ENCODE measurements around the gene PIK3R3. TPM values are rescaled to one million over a fixed set of nuclear protein-coding genes. Genes with fewer than 3 reads are reported as not detected.
A peak's percentile ranks its signal among the peaks of the same experiment; 100 is the strongest.
"Not testable (repeated sequence)": the region's sequence is repeated elsewhere in the genome, so short reads cannot be mapped to it uniquely, and the experiment has no call there.

The PIK3R3 gene
- total RNA-seq, 1 donor from 2014 or later, result 3.6 TPM

- Mint-ChIP-seq H3K27me3 (ENCODE audit: insufficient read depth) (no peaks in the 10 kb centered on the region), H3K4me3 (no peak overlapping the region), H3K4me1 (ENCODE audit: low read depth) (peaks cover 34% of the 10 kb centered on the region), H3K27ac (no peak overlapping the region), H3K36me3 (ENCODE audit: low read depth) (peaks cover 2% of the 10 kb centered on the region), H3K9me3 (no peaks in the 10 kb centered on the region)
- intact Hi-C loops (cut with micrococcal nuclease), result no loop called here
- DNase-seq (ENCODE audit: low spot score), result no peak
These were observed 67.0 kb downstream of the PIK3R3 start for GRCh38 chr1:46065405-46065804.

- Mint-ChIP-seq H3K4me3 (no peak overlapping the region), H3K9me3 (no peaks in the 10 kb centered on the region), H3K4me1 (ENCODE audit: low read depth) (peaks cover 34% of the 10 kb centered on the region), H3K27ac (no peak overlapping the region), H3K27me3 (ENCODE audit: insufficient read depth) (peaks cover 2% of the 10 kb centered on the region), H3K36me3 (ENCODE audit: low read depth) (peaks cover 2% of the 10 kb centered on the region)
- intact Hi-C loops (cut with micrococcal nuclease), result loop anchor here (5.0 kb wide), 1 partner anchor 377 kb away; the partner anchor contains the start of genes GPBP1L1 and TMEM69
- DNase-seq (ENCODE audit: low spot score), result no peak
These were observed 67.7 kb downstream of the PIK3R3 start for GRCh38 chr1:46064708-46065107.

GRCh38 chr1:46062651-46063319 lies 69.6 kb downstream of the PIK3R3 start:
- intact Hi-C loops (cut with micrococcal nuclease), result loop anchor here (1.0 to 5.0 kb wide), 2 partner anchors 69 to 375 kb away; partner anchors contain the start of genes GPBP1L1 and TMEM69
- Mint-ChIP-seq H3K27ac (peak overlapping the region; percentile 24), H3K4me3 (no peak overlapping the region)

GRCh38 chr1:46061146-46061545 lies 71.3 kb downstream of the PIK3R3 start:
- H3K36me3 Mint-ChIP-seq (ENCODE audit: low read depth), result peaks cover 2% of the 10 kb centered on the region
- H3K4me1 Mint-ChIP-seq (ENCODE audit: low read depth), result peaks cover 34% of the 10 kb centered on the region
- H3K27ac Mint-ChIP-seq, result no peak overlapping the region
- intact Hi-C loops (cut with micrococcal nuclease), result loop anchor here (5.0 kb wide), 1 partner anchor 374 kb away; the partner anchor contains the start of genes GPBP1L1 and TMEM69
- H3K27me3 Mint-ChIP-seq (ENCODE audit: insufficient read depth), result peaks cover 2% of the 10 kb centered on the region
- no peaks in the 10 kb centered on the region for H3K9me3 Mint-ChIP-seq
- H3K4me3 Mint-ChIP-seq, result no peak overlapping the region
- no peak for DNase-seq (ENCODE audit: low spot score)

More at GRCh38 chr1:46062651-46063319, 69.6 kb downstream of the PIK3R3 start:
- Mint-ChIP-seq H3K36me3 (ENCODE audit: low read depth) (peaks cover 2% of the 10 kb centered on the region), H3K4me1 (ENCODE audit: low read depth) (peaks cover 34% of the 10 kb centered on the region), H3K27me3 (ENCODE audit: insufficient read depth) (peaks cover 2% of the 10 kb centered on the region), H3K9me3 (no peaks in the 10 kb centered on the region)
- peak; percentile 54 for DNase-seq (ENCODE audit: low spot score)

- Mint-ChIP-seq H3K27ac (no peak overlapping the region), H3K36me3 (ENCODE audit: low read depth) (peaks cover 2% of the 10 kb centered on the region), H3K9me3 (no peaks in the 10 kb centered on the region), H3K4me1 (ENCODE audit: low read depth) (peaks cover 21% of the 10 kb centered on the region), H3K27me3 (ENCODE audit: insufficient read depth) (peaks cover 4% of the 10 kb centered on the region), H3K4me3 (no peak overlapping the region)
- intact Hi-C loops (cut with micrococcal nuclease), result no loop called here
- DNase-seq (ENCODE audit: low spot score), result no peak
These were observed 73.5 kb downstream of the PIK3R3 start for GRCh38 chr1:46058936-46059335.

- peaks cover 4% of the 10 kb centered on the region for H3K27me3 Mint-ChIP-seq (ENCODE audit: insufficient read depth)
- H3K4me3 Mint-ChIP-seq, result no peak overlapping the region
- no peaks in the 10 kb centered on the region for H3K9me3 Mint-ChIP-seq
- peaks cover 2% of the 10 kb centered on the region for H3K36me3 Mint-ChIP-seq (ENCODE audit: low read depth)
- peaks cover 10% of the 10 kb centered on the region for H3K4me1 Mint-ChIP-seq (ENCODE audit: low read depth)
- DNase-seq (ENCODE audit: low spot score), result no peak
- H3K27ac Mint-ChIP-seq, result no peak overlapping the region
- intact Hi-C loops (cut with micrococcal nuclease), result no loop called here
These were observed 74.6 kb downstream of the PIK3R3 start for GRCh38 chr1:46057781-46058180.

GRCh38 chr1:46057215-46057614 lies 75.2 kb downstream of the PIK3R3 start:
- DNase-seq (ENCODE audit: low spot score); H3K4me1 Mint-ChIP-seq (ENCODE audit: low read depth); H3K4me3 Mint-ChIP-seq; H3K27ac Mint-ChIP-seq; H3K36me3 Mint-ChIP-seq (ENCODE audit: low read depth); H3K27me3 Mint-ChIP-seq (ENCODE audit: insufficient read depth); intact Hi-C loops (cut with micrococcal nuclease); H3K9me3 Mint-ChIP-seq: not testable (repeated sequence)

GRCh38 chr1:46056325-46056724 lies 76.1 kb downstream of the PIK3R3 start:
- Mint-ChIP-seq H3K4me3 (no peak overlapping the region), H3K36me3 (ENCODE audit: low read depth) (no peaks in the 10 kb centered on the region)
- intact Hi-C loops (cut with micrococcal nuclease), result no loop called here

GRCh38 chr1:46053734-46054133 lies 78.7 kb downstream of the PIK3R3 start:
- Mint-ChIP-seq H3K9me3 (no peaks in the 10 kb centered on the region), H3K27me3 (ENCODE audit: insufficient read depth) (peaks cover 12% of the 10 kb centered on the region), H3K27ac (no peak overlapping the region)

More at GRCh38 chr1:46056325-46056724, 76.1 kb downstream of the PIK3R3 start:
- DNase-seq (ENCODE audit: low spot score), result no peak
- Mint-ChIP-seq H3K27me3 (ENCODE audit: insufficient read depth) (peaks cover 4% of the 10 kb centered on the region), H3K4me1 (ENCODE audit: low read depth) (peaks cover under 1% of the 10 kb centered on the region), H3K9me3 (no peaks in the 10 kb centered on the region), H3K27ac (no peak overlapping the region)

GRCh38 chr1:46044116-46044515 lies 88.3 kb downstream of the PIK3R3 start:
- Mint-ChIP-seq H3K4me3 (no peak overlapping the region), H3K9me3 (no peaks in the 10 kb centered on the region), H3K27me3 (ENCODE audit: insufficient read depth) (peaks cover 4% of the 10 kb centered on the region), H3K4me1 (ENCODE audit: low read depth) (no peaks in the 10 kb centered on the region), H3K36me3 (ENCODE audit: low read depth) (no peaks in the 10 kb centered on the region), H3K27ac (no peak overlapping the region)
- no peak for DNase-seq (ENCODE audit: low spot score)
- intact Hi-C loops (cut with micrococcal nuclease), result no loop called here

More at GRCh38 chr1:46053734-46054133, 78.7 kb downstream of the PIK3R3 start:
- no peak for DNase-seq (ENCODE audit: low spot score)
- no peaks in the 10 kb centered on the region for H3K4me1 Mint-ChIP-seq (ENCODE audit: low read depth)
- intact Hi-C loops (cut with micrococcal nuclease), result no loop called here
- H3K36me3 Mint-ChIP-seq (ENCODE audit: low read depth), result peaks cover 3% of the 10 kb centered on the region
- H3K4me3 Mint-ChIP-seq, result no peak overlapping the region

- H3K36me3 Mint-ChIP-seq (ENCODE audit: low read depth), result no peaks in the 10 kb centered on the region
- H3K4me1 Mint-ChIP-seq (ENCODE audit: low read depth), result no peaks in the 10 kb centered on the region
- intact Hi-C loops (cut with micrococcal nuclease), result no loop called here
- no peaks in the 10 kb centered on the region for H3K9me3 Mint-ChIP-seq
- no peak overlapping the region for H3K4me3 Mint-ChIP-seq
- no peak overlapping the region for H3K27ac Mint-ChIP-seq
- H3K27me3 Mint-ChIP-seq (ENCODE audit: insufficient read depth), result peaks cover 1% of the 10 kb centered on the region
- no peak for DNase-seq (ENCODE audit: low spot score)
These were observed 88.9 kb downstream of the PIK3R3 start for GRCh38 chr1:46043458-46044017.

GRCh38 chr1:46041974-46042373 lies 90.5 kb downstream of the PIK3R3 start:
- H3K4me1 Mint-ChIP-seq (ENCODE audit: low read depth), result no peaks in the 10 kb centered on the region
- DNase-seq (ENCODE audit: low spot score), result no peak
- H3K9me3 Mint-ChIP-seq, result no peaks in the 10 kb centered on the region
- H3K4me3 Mint-ChIP-seq, result no peak overlapping the region
- H3K27me3 Mint-ChIP-seq (ENCODE audit: insufficient read depth), result no peaks in the 10 kb centered on the region
- H3K27ac Mint-ChIP-seq, result no peak overlapping the region
- no peaks in the 10 kb centered on the region for H3K36me3 Mint-ChIP-seq (ENCODE audit: low read depth)
- intact Hi-C loops (cut with micrococcal nuclease), result no loop called here

GRCh38 chr1:46041551-46041950 lies 90.9 kb downstream of the PIK3R3 start:
- H3K4me1 Mint-ChIP-seq (ENCODE audit: low read depth), result no peaks in the 10 kb centered on the region
- DNase-seq (ENCODE audit: low spot score), result no peak
- no peak overlapping the region for H3K27ac Mint-ChIP-seq
- intact Hi-C loops (cut with micrococcal nuclease), result no loop called here
- H3K4me3 Mint-ChIP-seq, result no peak overlapping the region
- H3K27me3 Mint-ChIP-seq (ENCODE audit: insufficient read depth), result no peaks in the 10 kb centered on the region
- no peaks in the 10 kb centered on the region for H3K9me3 Mint-ChIP-seq
- H3K36me3 Mint-ChIP-seq (ENCODE audit: low read depth), result no peaks in the 10 kb centered on the region
